Endothelial cell of umbilical vein (primary cell): Measurements from ENCODE around the gene RRP36. TPM values are rescaled to one million over a fixed set of nuclear protein-coding genes. Genes with fewer than 3 reads are reported as not detected.

Experiments
- BruUV-seq: library from RNA; stranded (reverse); fragments of 400-500 nt; replicated peaks from 2 replicates; lab custom pipeline; 2021; lab: Mats Ljungman, UMichigan
- CTCF ChIA-PET: fragments of 300-600, 350-600 bp; sonication (Branson Sonifier 250); formaldehyde crosslinking; loops from one replicate; lab custom pipeline; 2021; ENCODE audit warnings: antibody characterized with exemption, inconsistent platforms; lab: Charles Lee
- POLR2A ChIA-PET: fragments of 300-600, 350-600 bp; sonication (Branson Sonifier 250); formaldehyde crosslinking; loops from one replicate; lab custom pipeline; 2021; ENCODE audit warnings: antibody characterized with exemption, inconsistent platforms; lab: Charles Lee
- DNase-seq: peaks from one replicate; pipeline ENCODE4 v3.0.0-alpha.2; 2011; ENCODE audit warnings: low read depth, low spot score
- FAIRE-seq: peaks from 2 replicates; lab custom pipeline; 2011; peaks lifted over from hg19 to GRCh38; lab: Jason Lieb, UNC
- H2AFZ ChIP-seq: 2 replicates; pipeline ENCODE4 v1.6.0; 2012; ENCODE audit warnings: low read depth, low read length, control low read depth, inconsistent platforms
- H3K27ac ChIP-seq: 2 replicates; pipeline ENCODE4 v1.5.1; 2011; ENCODE audit warnings: low read depth, mild to moderate bottlenecking, control low read depth, low read length, moderate library complexity; ENCODE audit not compliant: insufficient read depth
- H3K27me3 ChIP-seq, 2 experiments: 2 replicates each; pipeline versions ENCODE4 v1.6.0 to v1.6.1; 2011; ENCODE audit warnings: low read length in 2 of 2, mixed read lengths in 1 of 2; ENCODE audit not compliant: control insufficient read depth in 2 of 2, insufficient read depth in 2 of 2
- H3K36me3 ChIP-seq, 2 experiments: 2 replicates in 1 of 2; 3 replicates in 1 of 2; pipeline ENCODE4 v1.5.1; 2011; ENCODE audit warnings: low read length in 2 of 2, mild to moderate bottlenecking in 1 of 2, moderate library complexity in 1 of 2; ENCODE audit not compliant: control insufficient read depth in 2 of 2, insufficient read depth in 2 of 2; ENCODE audit errors: extremely low read depth in 1 of 2
- H3K4me1 ChIP-seq: 3 replicates; pipeline ENCODE4 v1.5.1; 2011; ENCODE audit warnings: mild to moderate bottlenecking, low read length; ENCODE audit not compliant: control insufficient read depth, insufficient read depth; ENCODE audit errors: extremely low read depth
- H3K4me2 ChIP-seq: 2 replicates; pipeline ENCODE4 v1.6.1; 2011; ENCODE audit warnings: low read length, control low read depth, mixed read lengths; ENCODE audit not compliant: insufficient read depth
- H3K4me3 ChIP-seq, 3 experiments: fragments of 200-600 bp in 1 of 3; sonication (generic), shearing (Covaris generic) in 1 of 3; replicated peaks in 1 of 3; 2 replicates each; pipeline ENCODE4 v1.5.1; 2011 to 2016; ENCODE audit warnings: control low read depth in 3 of 3, low read length in 3 of 3, mild to moderate bottlenecking in 2 of 3, inconsistent platforms in 1 of 3, low read depth in 1 of 3, moderate library complexity in 1 of 3; ENCODE audit not compliant: insufficient read depth in 1 of 3
- H3K79me2 ChIP-seq: 2 replicates; pipeline ENCODE4 v1.6.0; 2012; ENCODE audit warnings: low read length, inconsistent platforms; ENCODE audit not compliant: control insufficient read depth, insufficient read depth
- H3K9ac ChIP-seq: replicated peaks from 2 replicates; pipeline ENCODE3; 2011; ENCODE audit warnings: low read length, control low read depth; ENCODE audit not compliant: insufficient read depth; ENCODE audit errors: extremely low read depth
- H3K9me1 ChIP-seq: replicated peaks from 3 replicates; pipeline ENCODE4 v1.6.0; 2011; ENCODE audit warnings: mild to moderate bottlenecking, low read length; ENCODE audit not compliant: control insufficient read depth, insufficient read depth; ENCODE audit errors: extremely low read depth
- H3K9me3 ChIP-seq: replicated peaks from 2 replicates; pipeline ENCODE4 v1.5.1; 2012; ENCODE audit warnings: low read length, inconsistent platforms; ENCODE audit not compliant: control insufficient read depth, insufficient read depth
- H4K20me1 ChIP-seq: replicated peaks from 2 replicates; pipeline ENCODE3; 2011; ENCODE audit warnings: mild to moderate bottlenecking, low read length; ENCODE audit not compliant: control insufficient read depth, insufficient read depth; ENCODE audit errors: extremely low read depth
- EZH2 ChIP-seq: IDR thresholded peaks from 2 replicates; pipeline ENCODE4 v1.6.1; 2012; ENCODE audit warnings: borderline replicate concordance, low read depth, mild to moderate bottlenecking, moderate library complexity, low read length, inconsistent platforms; ENCODE audit not compliant: severe bottlenecking
- FOS ChIP-seq: IDR thresholded peaks from 2 replicates; pipeline ENCODE4 v1.6.1; 2011; ENCODE audit warnings: mild to moderate bottlenecking, low read length, moderate library complexity, borderline replicate concordance; ENCODE audit not compliant: insufficient read depth
- GATA2 ChIP-seq: IDR thresholded peaks from 2 replicates; pipeline ENCODE4 v1.7.0; 2011; ENCODE audit warnings: low read depth, mild to moderate bottlenecking, moderate library complexity, mixed read lengths, low read length; ENCODE audit not compliant: insufficient read length, insufficient read depth
- JUN ChIP-seq: IDR thresholded peaks from 2 replicates; pipeline ENCODE4 v1.6.1; 2011; ENCODE audit warnings: borderline replicate concordance, low read depth; ENCODE audit not compliant: insufficient read length, insufficient read depth
- MYC ChIP-seq: IDR thresholded peaks from one replicate; pipeline ENCODE4 v1.6.1; 2011; ENCODE audit warnings: mild to moderate bottlenecking, low read depth, low read length
- POLR2A ChIP-seq: IDR thresholded peaks from 2 replicates; pipeline ENCODE4 v1.6.1; 2012; ENCODE audit warnings: low read depth, mild to moderate bottlenecking, control low read depth, low read length
- POLR2AphosphoS5 ChIP-seq: IDR thresholded peaks from 2 replicates; pipeline ENCODE4 v1.6.1; 2012; ENCODE audit warnings: low read depth, mild to moderate bottlenecking, control low read depth, low read length, moderate library complexity; ENCODE audit not compliant: insufficient read depth
- dilution Hi-C: fragments of 300-500 bp; cut with MboI; formaldehyde crosslinking; loops from one replicate; pipeline ENCODE4 v1.15.0; 2019; ENCODE audit warnings: low sequenced_read_pairs; ENCODE audit not compliant: extremely low pct_ligation_motif_present
- intact Hi-C: fragments of 100-400 bp; cut with micrococcal nuclease; formaldehyde crosslinking; loops from one replicate; pipeline ENCODE4 v1.10.0; 2022
- polyA plus RNA-seq, 4 experiments: library from polyadenylated mRNA; depleted of rRNA in 3 of 4; stranded (reverse) in 3 of 4; unstranded in 1 of 4; fragments of >200 nt; gene quantifications; 2 replicates each; pipeline versions ENCODE4 v1.2.1 to v1.2.3, GENCODE V29; 2011 to 2012; ENCODE audit warnings: missing spikeins in 1 of 4
- total RNA-seq: library from RNA; stranded (reverse); gene quantifications from 2 replicates; pipeline ENCODE4 v1.2.3, GENCODE V29; 2021
- TF ChIP-seq, protein P1 (sequence below), 2 donors: IDR thresholded peaks; 1 replicate in 1 of 2; 2 replicates in 1 of 2; pipeline ENCODE4 v1.5.1; 2011; ENCODE audit warnings: low read length in 2 of 2, mild to moderate bottlenecking in 2 of 2, moderate library complexity in 2 of 2, control low read depth in 1 of 2, inconsistent platforms in 1 of 2, low read depth in 1 of 2; ENCODE audit not compliant: insufficient read depth in 1 of 2; ENCODE audit errors: extremely low read depth in 1 of 2
- TF ChIP-seq, protein P2 (sequence below): IDR thresholded peaks from 2 replicates; pipeline ENCODE4 v1.6.1; 2011; ENCODE audit not compliant: insufficient read depth, insufficient read length

Gene RRP36
- total and polyA plus RNA-seq, 2 donors (not counting 3 experiments of a cell fraction or from before 2014, with no cell fraction given): 40.2 to 103 TPM

DNA sequence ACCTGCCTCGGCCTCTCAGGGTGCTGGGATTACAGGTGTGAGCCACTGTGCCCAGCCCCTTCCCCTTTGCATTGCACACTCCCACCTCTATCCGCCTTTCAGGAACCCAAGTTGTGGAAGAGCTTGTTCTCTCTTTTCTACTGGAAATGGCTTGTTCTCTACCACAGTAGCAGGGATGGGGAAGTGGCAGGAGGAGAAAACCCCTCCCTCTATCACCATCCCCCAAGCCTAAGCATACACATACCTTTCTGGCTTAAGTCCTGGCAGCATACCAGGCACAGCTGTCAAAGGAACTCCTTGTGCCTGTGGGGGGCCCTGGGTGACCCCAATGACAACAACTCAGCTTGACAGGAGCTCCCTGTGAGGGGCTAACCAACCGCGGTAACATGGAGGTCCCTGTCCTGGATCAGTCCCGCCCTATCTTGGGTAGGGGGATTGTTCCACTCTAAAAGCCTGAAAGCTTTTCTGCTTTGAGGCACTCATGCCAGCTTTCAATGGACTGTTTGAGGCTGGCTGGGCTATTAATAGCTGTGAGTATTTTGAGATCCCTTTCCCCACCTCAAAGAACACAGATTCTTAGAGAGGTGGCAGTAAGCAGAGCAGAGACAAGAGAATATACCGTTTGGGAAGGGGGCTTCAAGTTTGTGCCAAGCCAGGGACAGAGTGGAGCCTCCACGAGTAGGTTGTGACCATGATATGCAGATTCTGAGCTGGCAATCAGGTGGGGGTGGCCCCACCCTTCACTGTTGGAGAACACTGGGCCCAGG lies 5.1 kb upstream of the RRP36 start:
- no peak overlapping the region for H3K4me2 ChIP-seq
- no peak overlapping the region for H2AFZ ChIP-seq
- no peak for DNase-seq
- no peak overlapping the region for H3K27ac ChIP-seq
- no peak for FAIRE-seq
- intact Hi-C loops (no loop called here), dilution Hi-C loops (no loop called here)
- no peak overlapping the region for H3K4me3 ChIP-seq
- POLR2A ChIA-PET: no interaction called here
- peaks cover under 1 to 22% of the 10 kb centered on the region in 2 experiments for H3K36me3 ChIP-seq
- peaks cover 17% of the 10 kb centered on the region for H3K4me1 ChIP-seq
- H3K9me1 ChIP-seq: no peaks in the 10 kb centered on the region
- CTCF ChIA-PET: interaction anchor here (0.7 kb wide), 1 partner anchor 127 kb away, joined by 3 read pairs; no protein-coding TSS in a partner anchor
- no peaks in the 10 kb centered on the region for H3K27me3 ChIP-seq
- BruUV-seq: no TSS peak
- TF ChIP-seq GATA2: no peak
- no peak for TF ChIP-seq POLR2A
- TF ChIP-seq JUN: no peak
- TF ChIP-seq, protein P1, sequence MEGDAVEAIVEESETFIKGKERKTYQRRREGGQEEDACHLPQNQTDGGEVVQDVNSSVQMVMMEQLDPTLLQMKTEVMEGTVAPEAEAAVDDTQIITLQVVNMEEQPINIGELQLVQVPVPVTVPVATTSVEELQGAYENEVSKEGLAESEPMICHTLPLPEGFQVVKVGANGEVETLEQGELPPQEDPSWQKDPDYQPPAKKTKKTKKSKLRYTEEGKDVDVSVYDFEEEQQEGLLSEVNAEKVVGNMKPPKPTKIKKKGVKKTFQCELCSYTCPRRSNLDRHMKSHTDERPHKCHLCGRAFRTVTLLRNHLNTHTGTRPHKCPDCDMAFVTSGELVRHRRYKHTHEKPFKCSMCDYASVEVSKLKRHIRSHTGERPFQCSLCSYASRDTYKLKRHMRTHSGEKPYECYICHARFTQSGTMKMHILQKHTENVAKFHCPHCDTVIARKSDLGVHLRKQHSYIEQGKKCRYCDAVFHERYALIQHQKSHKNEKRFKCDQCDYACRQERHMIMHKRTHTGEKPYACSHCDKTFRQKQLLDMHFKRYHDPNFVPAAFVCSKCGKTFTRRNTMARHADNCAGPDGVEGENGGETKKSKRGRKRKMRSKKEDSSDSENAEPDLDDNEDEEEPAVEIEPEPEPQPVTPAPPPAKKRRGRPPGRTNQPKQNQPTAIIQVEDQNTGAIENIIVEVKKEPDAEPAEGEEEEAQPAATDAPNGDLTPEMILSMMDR (IDR thresholded peaks at IDR 0.05; ENCODE audit: extremely low read depth in 1 of 2, insufficient read depth in 1 of 2, low read depth in 1 of 2, low read length in 2 of 2): no peak
- no peak for TF ChIP-seq FOS
- no peak for TF ChIP-seq MYC
- TF ChIP-seq POLR2AphosphoS5: no peak
- no peak for TF ChIP-seq EZH2
- TF ChIP-seq, protein P2, sequence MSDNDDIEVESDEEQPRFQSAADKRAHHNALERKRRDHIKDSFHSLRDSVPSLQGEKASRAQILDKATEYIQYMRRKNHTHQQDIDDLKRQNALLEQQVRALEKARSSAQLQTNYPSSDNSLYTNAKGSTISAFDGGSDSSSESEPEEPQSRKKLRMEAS: no peak
- peaks cover 34% of the 10 kb centered on the region for H3K79me2 ChIP-seq
- no peaks in the 10 kb centered on the region for H3K9me3 ChIP-seq
- H4K20me1 ChIP-seq: no peaks in the 10 kb centered on the region
- H3K9ac ChIP-seq: no peak overlapping the region
